Liver (tissue), 9 donors: ENCODE results near the gene SLC30A9. TPM values are rescaled to one million over a fixed set of nuclear protein-coding genes. Genes with fewer than 3 reads are reported as not detected.

ENCODE experiments used
- DNase-seq: peaks from one replicate; pipeline ENCODE4 v3.0.0-alpha.2; 2017; ENCODE audit warnings: low spot score
- H3K27ac ChIP-seq, 2 donors: one replicate each; pipeline ENCODE4 v1.7.0; 2013; ENCODE audit warnings: inconsistent platforms in 2 of 2, low read length in 2 of 2, control low read depth in 1 of 2, low read depth in 1 of 2, mild to moderate bottlenecking in 1 of 2
- H3K27me3 ChIP-seq, 4 donors: one replicate each; pipeline versions ENCODE4 v1.6.1 to v1.7.0; 2013; ENCODE audit warnings: low read length in 3 of 4, inconsistent platforms in 1 of 4, mild to moderate bottlenecking in 1 of 4, moderate library complexity in 1 of 4; ENCODE audit not compliant: control insufficient read depth in 4 of 4, insufficient read depth in 4 of 4
- H3K36me3 ChIP-seq, 4 donors: one replicate each; pipeline versions ENCODE4 v1.6.1 to v1.7.0; 2013; ENCODE audit warnings: low read length in 3 of 4, mild to moderate bottlenecking in 3 of 4, low read depth in 1 of 4, moderate library complexity in 1 of 4; ENCODE audit not compliant: control insufficient read depth in 4 of 4, insufficient read depth in 3 of 4
- H3K4me1 ChIP-seq, 4 donors: one replicate each; pipeline versions ENCODE4 v1.6.1 to v1.7.0; 2013; ENCODE audit warnings: low read length in 3 of 4, mild to moderate bottlenecking in 3 of 4, moderate library complexity in 1 of 4; ENCODE audit not compliant: control insufficient read depth in 4 of 4, insufficient read depth in 4 of 4
- H3K4me3 ChIP-seq, 3 donors: one replicate each; pipeline versions ENCODE4 v1.6.1 to v1.7.0; 2013; ENCODE audit warnings: low read length in 3 of 3, control low read depth in 1 of 3, low read depth in 1 of 3, mild to moderate bottlenecking in 1 of 3
- H3K9ac ChIP-seq, 2 donors: one replicate each; pipeline ENCODE4 v1.7.0; 2013; ENCODE audit warnings: low read length in 2 of 2, mild to moderate bottlenecking in 2 of 2, moderate library complexity in 2 of 2, control low read depth in 1 of 2, low read depth in 1 of 2
- H3K9me3 ChIP-seq, 4 donors: one replicate each; pipeline versions ENCODE4 v1.6.1 to v1.7.0; 2013; ENCODE audit warnings: low read length in 3 of 4; ENCODE audit not compliant: control insufficient read depth in 4 of 4
- ATF3 ChIP-seq: IDR thresholded peaks from 2 replicates; pipeline ENCODE4 v1.6.1; 2016; ENCODE audit warnings: antibody characterized with exemption
- EGR1 ChIP-seq, 2 donors: IDR thresholded peaks; 2 replicates each; pipeline ENCODE4 v1.6.1; 2016 to 2018; ENCODE audit warnings: antibody characterized with exemption in 2 of 2, low read depth in 2 of 2
- FOXA1 ChIP-seq: IDR thresholded peaks from 2 replicates; pipeline ENCODE4 v1.6.1; 2016; ENCODE audit warnings: antibody characterized with exemption
- FOXA2 ChIP-seq: IDR thresholded peaks from 2 replicates; pipeline ENCODE4 v1.6.1; 2016; ENCODE audit warnings: antibody characterized with exemption
- GABPA ChIP-seq, 2 donors: IDR thresholded peaks in 1 of 2; conservative IDR thresholded peaks in 1 of 2; 2 replicates each; pipeline ENCODE4 v1.6.1; 2016; ENCODE audit warnings: antibody characterized with exemption in 2 of 2, mild to moderate bottlenecking in 1 of 2, moderate library complexity in 1 of 2
- HNF4A ChIP-seq, 2 donors: conservative IDR thresholded peaks; 2 replicates each; pipeline ENCODE4 v1.6.1; 2016; ENCODE audit warnings: antibody characterized with exemption in 2 of 2, mild to moderate bottlenecking in 2 of 2
- HNF4G ChIP-seq: IDR thresholded peaks from 2 replicates; pipeline ENCODE4 v1.6.1; 2016; ENCODE audit warnings: antibody characterized with exemption
- JUND ChIP-seq, 2 donors: IDR thresholded peaks; 2 replicates each; pipeline ENCODE4 v1.6.1; 2016; ENCODE audit warnings: antibody characterized with exemption in 2 of 2
- MAX ChIP-seq: IDR thresholded peaks from 2 replicates; pipeline ENCODE4 v1.6.1; 2016; ENCODE audit warnings: antibody characterized with exemption
- NR2F2 ChIP-seq: IDR thresholded peaks from 2 replicates; pipeline ENCODE4 v1.6.1; 2016; ENCODE audit warnings: antibody characterized with exemption
- RAD21 ChIP-seq, 2 donors: IDR thresholded peaks; 2 replicates each; pipeline ENCODE4 v1.6.1; 2016; ENCODE audit warnings: antibody characterized with exemption in 2 of 2, mild to moderate bottlenecking in 2 of 2
- RXRA ChIP-seq, 2 donors: IDR thresholded peaks; 2 replicates each; pipeline ENCODE4 v1.6.1; 2017 to 2018; ENCODE audit warnings: antibody characterized with exemption in 2 of 2, mild to moderate bottlenecking in 1 of 2
- SP1 ChIP-seq: IDR thresholded peaks from 2 replicates; pipeline ENCODE4 v1.6.1; 2018; ENCODE audit warnings: antibody characterized with exemption, mild to moderate bottlenecking
- TAF1 ChIP-seq: conservative IDR thresholded peaks from 2 replicates; pipeline ENCODE4 v1.6.1; 2016; ENCODE audit warnings: antibody characterized with exemption, mild to moderate bottlenecking
- YY1 ChIP-seq: IDR thresholded peaks from 2 replicates; pipeline ENCODE4 v1.6.1; 2016; ENCODE audit warnings: antibody characterized with exemption, mild to moderate bottlenecking
- WGBS: extraction: QIAGEN DNeasy Blood & Tissue Kit; methylation state at CpG from one replicate; pipeline ENCODE4 v1.1.7; 2013; 5-methylcytosine and 5-hydroxymethylcytosine counted together
- polyA plus RNA-seq, 2 donors: library from polyadenylated mRNA; stranded (reverse) in 1 of 2; unstranded in 1 of 2; fragments of 200-250 nt in 1 of 2; fragments of >200 nt in 1 of 2; fragmentation: Nextera tagmentation in 1 of 2; extraction: Ambion mirVana in 1 of 2; gene quantifications; one replicate each; pipeline versions ENCODE4 v1.2.1 to v1.2.3, GENCODE V29; 2013 to 2015
- total RNA-seq, 2 donors: library from RNA; depleted of rRNA; stranded (reverse); fragments of >200 nt; gene quantifications; one replicate each; pipeline ENCODE4 v1.2.3, GENCODE V29; 2014
- TF ChIP-seq, protein P1 (sequence below): IDR thresholded peaks from 2 replicates; pipeline ENCODE4 v1.6.1; 2016; ENCODE audit warnings: antibody characterized with exemption
- TF ChIP-seq, protein P2 (sequence below): fragments of 150-350 bp; IDR thresholded peaks from 2 replicates; pipeline ENCODE4 v1.5.1; 2017; ENCODE audit warnings: improper control_type of control experiment, low read depth, low read length; ENCODE audit not compliant: missing input control
- TF ChIP-seq, protein P3 (sequence below): IDR thresholded peaks from 2 replicates; pipeline ENCODE4 v1.6.1; 2016; ENCODE audit warnings: antibody characterized with exemption, mild to moderate bottlenecking
- donor health status: healthy.
- donor health status: healthy.
- donor health status: healthy.
- donor health status: healthy.
- donor health status: healthy.

SLC30A9 gene
- total and polyA plus RNA-seq, 4 donors: 13.5 to 31.0 (median 22.2) TPM

DNA sequence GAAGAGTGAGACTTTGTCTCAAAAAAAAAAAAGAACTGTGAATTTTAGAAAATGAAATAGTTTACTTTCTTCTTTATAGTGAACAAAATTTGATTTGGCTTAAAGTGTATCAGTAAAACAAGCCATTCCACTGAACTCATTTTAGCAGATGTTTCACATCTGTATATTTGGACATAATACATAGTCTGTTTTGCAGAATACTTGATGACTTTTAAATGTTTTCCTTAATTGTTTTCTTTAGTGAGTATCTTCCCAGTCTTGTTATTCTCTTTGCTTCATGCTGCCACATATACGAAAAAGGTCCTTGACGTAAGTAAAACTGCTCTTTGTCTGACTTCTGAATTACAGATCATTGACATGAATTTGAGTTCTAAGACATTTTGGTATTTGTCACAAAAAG is 46.8 kb upstream of the SLC30A9 start:
- H3K9ac ChIP-seq: no peak overlapping the region
- H3K9me3 ChIP-seq: no peaks in the 10 kb centered on the region
- no peak overlapping the region for H3K27ac ChIP-seq
- H3K27me3 ChIP-seq: no peaks in the 10 kb centered on the region
- 92% methylated on average over 2 of the region's 2 CpGs for WGBS
- H3K36me3 ChIP-seq: peaks cover 1 to 28% (median 7%) of the 10 kb centered on the region in 4 donors
- no peak for DNase-seq
- TF ChIP-seq EGR1 (IDR thresholded peaks at IDR 0.05; ENCODE audit: low read depth in 2 of 2) (no peak), MAX (no peak), FOXA1 (no peak), ATF3 (no peak), YY1 (no peak), HNF4A (conservative IDR thresholded peaks at IDR 0.05) (no peak), SP1 (no peak), RXRA (IDR thresholded peaks at IDR 0.05) (no peak), JUND (IDR thresholded peaks at IDR 0.05) (no peak), HNF4G (no peak), RAD21 (IDR thresholded peaks at IDR 0.05) (no peak), NR2F2 (no peak), FOXA2 (no peak), GABPA (IDR thresholded peaks at IDR 0.05 in 1 of 2, conservative IDR thresholded peaks at IDR 0.05 in 1 of 2) (no peak), TAF1 (no peak)
- TF ChIP-seq, protein P1, sequence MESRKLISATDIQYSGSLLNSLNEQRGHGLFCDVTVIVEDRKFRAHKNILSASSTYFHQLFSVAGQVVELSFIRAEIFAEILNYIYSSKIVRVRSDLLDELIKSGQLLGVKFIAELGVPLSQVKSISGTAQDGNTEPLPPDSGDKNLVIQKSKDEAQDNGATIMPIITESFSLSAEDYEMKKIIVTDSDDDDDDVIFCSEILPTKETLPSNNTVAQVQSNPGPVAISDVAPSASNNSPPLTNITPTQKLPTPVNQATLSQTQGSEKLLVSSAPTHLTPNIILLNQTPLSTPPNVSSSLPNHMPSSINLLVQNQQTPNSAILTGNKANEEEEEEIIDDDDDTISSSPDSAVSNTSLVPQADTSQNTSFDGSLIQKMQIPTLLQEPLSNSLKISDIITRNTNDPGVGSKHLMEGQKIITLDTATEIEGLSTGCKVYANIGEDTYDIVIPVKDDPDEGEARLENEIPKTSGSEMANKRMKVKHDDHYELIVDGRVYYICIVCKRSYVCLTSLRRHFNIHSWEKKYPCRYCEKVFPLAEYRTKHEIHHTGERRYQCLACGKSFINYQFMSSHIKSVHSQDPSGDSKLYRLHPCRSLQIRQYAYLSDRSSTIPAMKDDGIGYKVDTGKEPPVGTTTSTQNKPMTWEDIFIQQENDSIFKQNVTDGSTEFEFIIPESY: no peak
- TF ChIP-seq, protein P2, sequence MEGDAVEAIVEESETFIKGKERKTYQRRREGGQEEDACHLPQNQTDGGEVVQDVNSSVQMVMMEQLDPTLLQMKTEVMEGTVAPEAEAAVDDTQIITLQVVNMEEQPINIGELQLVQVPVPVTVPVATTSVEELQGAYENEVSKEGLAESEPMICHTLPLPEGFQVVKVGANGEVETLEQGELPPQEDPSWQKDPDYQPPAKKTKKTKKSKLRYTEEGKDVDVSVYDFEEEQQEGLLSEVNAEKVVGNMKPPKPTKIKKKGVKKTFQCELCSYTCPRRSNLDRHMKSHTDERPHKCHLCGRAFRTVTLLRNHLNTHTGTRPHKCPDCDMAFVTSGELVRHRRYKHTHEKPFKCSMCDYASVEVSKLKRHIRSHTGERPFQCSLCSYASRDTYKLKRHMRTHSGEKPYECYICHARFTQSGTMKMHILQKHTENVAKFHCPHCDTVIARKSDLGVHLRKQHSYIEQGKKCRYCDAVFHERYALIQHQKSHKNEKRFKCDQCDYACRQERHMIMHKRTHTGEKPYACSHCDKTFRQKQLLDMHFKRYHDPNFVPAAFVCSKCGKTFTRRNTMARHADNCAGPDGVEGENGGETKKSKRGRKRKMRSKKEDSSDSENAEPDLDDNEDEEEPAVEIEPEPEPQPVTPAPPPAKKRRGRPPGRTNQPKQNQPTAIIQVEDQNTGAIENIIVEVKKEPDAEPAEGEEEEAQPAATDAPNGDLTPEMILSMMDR: no peak
- TF ChIP-seq, protein P3, sequence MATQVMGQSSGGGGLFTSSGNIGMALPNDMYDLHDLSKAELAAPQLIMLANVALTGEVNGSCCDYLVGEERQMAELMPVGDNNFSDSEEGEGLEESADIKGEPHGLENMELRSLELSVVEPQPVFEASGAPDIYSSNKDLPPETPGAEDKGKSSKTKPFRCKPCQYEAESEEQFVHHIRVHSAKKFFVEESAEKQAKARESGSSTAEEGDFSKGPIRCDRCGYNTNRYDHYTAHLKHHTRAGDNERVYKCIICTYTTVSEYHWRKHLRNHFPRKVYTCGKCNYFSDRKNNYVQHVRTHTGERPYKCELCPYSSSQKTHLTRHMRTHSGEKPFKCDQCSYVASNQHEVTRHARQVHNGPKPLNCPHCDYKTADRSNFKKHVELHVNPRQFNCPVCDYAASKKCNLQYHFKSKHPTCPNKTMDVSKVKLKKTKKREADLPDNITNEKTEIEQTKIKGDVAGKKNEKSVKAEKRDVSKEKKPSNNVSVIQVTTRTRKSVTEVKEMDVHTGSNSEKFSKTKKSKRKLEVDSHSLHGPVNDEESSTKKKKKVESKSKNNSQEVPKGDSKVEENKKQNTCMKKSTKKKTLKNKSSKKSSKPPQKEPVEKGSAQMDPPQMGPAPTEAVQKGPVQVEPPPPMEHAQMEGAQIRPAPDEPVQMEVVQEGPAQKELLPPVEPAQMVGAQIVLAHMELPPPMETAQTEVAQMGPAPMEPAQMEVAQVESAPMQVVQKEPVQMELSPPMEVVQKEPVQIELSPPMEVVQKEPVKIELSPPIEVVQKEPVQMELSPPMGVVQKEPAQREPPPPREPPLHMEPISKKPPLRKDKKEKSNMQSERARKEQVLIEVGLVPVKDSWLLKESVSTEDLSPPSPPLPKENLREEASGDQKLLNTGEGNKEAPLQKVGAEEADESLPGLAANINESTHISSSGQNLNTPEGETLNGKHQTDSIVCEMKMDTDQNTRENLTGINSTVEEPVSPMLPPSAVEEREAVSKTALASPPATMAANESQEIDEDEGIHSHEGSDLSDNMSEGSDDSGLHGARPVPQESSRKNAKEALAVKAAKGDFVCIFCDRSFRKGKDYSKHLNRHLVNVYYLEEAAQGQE: no peak
- peaks cover 0 to 13% (median 11%) of the 10 kb centered on the region in 4 donors for H3K4me1 ChIP-seq
- H3K4me3 ChIP-seq: no peak overlapping the region
